HG02642 (cell line): ENCODE results near the gene HID1.
"Not testable (repeated sequence)": the region's sequence is repeated elsewhere in the genome, so short reads cannot be mapped to it uniquely, and the experiment has no call there.

ENCODE experiments used
- ATAC-seq: cut with Tn5 transposase; IDR thresholded peaks from one replicate; pipeline ENCODE4 v1.9.1; 2021; ENCODE audit warnings: mild to moderate bottlenecking; ENCODE audit not compliant: unreplicated experiment, poor library complexity

The HID1 gene

DNA sequence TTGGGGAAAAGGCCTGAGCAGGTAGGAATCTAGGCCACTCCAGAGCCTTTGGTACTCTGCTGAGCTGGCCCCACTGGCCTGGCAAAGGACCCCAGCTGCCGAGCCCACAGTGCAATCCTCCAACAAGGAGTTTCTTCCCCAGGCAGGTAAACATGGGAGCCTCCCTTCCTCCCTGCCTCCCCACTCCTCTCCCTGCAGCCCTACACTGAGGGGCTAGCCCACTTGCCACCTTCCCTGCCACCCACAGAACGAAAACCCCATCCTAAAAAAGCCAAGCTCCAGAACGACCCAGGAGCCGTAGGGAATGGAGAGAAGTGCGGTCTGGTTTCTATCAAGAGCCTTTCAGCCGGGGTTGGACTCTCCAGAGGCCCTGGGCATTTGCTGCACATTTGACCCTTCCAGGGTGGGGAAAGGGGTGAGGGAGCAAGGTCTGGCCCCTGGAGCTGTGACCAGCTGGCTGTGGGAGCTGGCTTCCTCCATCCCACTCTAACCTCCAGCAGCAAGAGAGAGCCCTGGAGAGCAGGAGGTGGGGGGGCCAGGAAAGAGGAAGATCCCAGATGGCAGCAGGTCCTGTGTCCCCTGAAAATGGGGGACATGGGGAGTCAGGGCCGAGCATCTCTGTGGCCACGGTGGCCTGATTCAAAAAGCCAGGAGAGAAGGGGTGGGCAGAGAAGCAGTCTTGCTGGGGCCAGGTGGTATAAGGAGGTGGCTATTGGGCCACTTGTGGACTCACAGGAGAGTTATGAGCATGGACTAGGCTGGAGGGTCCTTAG lies 1.3 kb downstream of the HID1 start:
- no peak for ATAC-seq

DNA sequence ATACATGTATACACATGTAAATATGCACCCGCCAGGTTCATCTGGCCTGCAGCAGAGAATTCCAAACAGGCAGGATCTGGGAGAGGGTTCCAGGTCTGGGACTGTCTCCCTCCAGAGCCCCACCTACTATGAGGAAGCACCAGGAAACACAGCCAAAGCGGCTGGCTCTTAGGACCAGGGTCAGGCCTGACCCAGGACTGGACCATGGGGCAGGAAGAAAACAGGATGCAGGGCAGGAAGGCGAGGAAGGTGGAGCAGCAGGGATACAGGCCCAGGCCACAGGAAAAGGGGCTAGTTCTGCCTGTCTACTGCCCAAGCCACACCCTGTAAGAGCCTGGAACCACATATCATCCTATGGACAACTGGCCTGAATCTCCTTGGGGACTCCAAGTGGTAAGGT lies 2.2 kb downstream of the HID1 start:
- no peak for ATAC-seq

DNA sequence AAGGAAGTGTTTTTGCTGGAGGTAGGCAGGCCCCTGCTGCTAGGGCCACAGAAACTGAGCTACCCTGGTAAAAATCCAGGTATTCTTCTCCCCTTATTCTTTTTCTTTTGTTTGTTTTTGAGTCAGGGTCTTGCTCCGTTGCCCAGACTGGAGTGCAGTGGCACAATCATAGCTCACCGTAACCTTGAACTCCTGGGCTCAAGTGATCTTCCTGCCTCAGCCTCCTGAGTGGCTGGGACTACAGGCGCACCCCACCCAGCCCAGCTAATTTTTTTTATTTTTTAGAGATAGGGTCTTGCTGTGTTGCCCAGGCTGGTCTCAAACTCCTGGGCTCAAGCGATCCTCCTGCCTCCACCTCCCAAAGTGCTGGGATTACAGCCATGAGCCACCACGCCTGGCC lies 3.1 kb downstream of the HID1 start:
- not testable (repeated sequence) for ATAC-seq

DNA sequence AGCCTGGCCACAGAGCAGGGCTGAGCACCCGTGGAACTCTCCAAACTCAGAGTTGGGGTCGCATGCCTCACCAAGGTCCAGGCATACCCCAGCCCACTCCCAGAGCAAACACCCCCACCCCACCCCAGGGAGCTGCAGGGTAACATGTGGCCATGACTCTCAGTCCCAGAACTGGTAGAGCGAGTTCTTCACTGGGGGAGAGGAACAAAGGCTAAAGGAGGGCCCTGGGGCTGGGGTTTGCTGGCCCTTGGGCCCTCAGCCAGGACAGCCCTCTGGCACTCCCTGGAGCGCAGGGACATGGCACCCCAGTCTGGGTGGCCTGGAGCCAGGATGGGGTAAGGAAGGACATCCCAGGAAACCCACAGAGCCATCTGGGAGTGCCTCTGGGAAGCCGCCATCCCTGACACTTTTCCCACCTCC lies 4.2 kb downstream of the HID1 start:
- no peak for ATAC-seq

DNA sequence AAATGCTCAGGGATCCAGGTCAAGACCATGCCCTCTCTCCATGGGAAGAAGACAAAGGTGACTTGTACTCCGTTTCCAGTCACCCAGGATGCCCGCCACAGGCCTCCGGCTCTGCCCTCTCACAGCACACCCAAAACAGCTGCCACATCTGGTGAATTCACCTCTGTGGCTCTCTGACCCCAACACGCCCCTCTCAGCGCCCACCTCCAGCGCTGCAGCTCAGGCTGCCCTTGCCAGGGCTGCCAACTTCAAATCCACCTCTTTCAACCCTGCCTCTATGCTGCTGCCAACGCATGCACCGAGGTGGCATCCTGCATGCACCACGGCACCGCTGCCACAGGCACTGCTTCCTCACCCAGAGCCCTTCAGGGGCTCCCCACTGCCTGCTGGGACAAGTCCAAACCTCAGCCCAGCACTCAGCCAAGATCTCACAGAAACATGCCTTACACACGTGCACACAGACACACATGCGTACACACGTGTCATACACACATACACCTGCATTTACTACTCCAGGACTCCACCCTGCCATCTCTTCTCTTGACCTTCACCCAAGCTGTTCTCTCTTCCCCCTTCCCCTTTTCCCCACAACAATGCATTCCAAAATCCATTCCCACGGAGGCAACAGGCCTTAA lies 7.5 kb downstream of the HID1 start:
- ATAC-seq = no peak

DNA sequence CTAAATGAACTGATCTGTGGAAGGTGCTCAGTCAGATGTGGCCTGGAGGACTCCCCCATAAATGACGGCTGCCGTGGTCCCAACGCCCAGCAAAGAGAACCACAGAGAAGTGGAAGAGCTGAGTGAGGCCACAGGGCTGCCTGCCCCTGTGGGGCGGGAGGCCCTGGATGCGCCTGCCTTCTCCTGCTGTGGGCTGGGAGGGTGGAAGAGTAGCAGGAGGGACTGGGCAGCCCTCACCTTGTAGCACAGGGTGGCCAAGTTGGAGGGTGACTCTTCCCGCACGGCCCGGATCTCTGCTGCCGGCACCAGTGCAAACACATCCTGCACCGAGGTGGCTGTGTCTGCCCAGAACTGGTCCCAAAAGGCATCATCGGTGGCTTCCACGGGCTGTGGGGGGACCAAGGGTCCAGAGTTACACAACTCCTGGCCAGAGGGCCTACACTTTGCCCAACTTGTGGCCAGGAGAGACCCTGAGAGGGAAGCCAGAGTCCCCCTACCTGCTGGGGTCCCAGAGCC lies 8.3 kb downstream of the HID1 start:
- no peak for ATAC-seq

DNA sequence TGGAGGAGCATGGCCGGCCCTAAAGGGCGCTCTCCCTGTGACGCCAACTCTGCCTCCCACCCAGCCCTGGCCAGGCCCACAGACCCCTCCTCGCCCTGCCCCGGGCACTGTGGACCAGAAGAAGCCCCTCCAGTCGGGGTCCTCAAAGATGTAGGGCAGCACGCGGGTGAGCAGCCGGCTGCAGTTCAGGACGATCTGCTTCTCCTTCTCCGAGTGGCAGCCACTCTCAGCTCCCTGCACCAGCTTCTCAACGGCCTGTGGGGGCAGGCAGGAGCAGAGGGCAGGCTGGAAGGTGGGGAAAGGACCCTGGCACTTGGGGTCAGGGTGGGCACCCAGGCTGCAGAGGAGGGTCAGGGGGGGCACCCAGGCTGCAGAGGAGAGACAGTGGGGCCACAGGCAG lies 8.9 kb downstream of the HID1 start:
- no peak for ATAC-seq

DNA sequence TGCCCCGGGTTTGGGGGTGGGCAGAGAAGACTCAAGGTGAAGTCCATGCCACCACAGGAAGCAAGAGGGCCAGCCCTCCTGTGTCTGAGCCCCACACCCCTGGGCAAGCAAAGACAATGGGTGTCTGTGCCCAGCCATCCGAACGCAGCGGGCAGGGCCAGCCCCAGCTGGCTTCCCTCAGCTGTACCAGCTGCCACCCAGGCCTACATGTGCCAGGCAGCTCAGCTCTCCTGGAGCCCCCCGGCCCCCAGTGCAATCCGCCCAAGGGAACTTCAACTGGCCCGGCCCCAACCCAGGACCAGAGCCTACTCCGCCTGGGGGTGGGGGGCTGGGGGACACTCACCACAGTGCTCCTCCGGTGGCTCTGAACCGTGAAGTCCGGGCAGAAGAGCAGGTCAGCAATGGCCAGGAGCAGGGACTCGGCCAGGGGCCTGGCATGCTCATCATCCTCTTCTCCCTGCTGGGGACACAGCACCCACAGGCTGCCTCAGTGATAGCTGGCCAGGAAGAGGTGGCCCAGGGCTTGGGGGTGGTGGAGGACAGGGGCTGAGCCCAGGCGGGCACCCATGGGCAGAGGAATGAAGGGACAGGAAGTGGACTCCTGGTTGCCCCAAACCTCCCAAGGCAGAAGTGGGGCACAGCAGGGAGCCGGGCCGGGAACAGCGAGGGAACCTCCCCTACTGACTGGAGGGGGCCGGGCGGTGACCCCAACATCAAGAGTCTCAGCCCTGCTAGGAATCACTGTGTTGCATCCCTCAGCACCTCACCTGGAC lies 9.8 kb downstream of the HID1 start:
- no peak for ATAC-seq

DNA sequence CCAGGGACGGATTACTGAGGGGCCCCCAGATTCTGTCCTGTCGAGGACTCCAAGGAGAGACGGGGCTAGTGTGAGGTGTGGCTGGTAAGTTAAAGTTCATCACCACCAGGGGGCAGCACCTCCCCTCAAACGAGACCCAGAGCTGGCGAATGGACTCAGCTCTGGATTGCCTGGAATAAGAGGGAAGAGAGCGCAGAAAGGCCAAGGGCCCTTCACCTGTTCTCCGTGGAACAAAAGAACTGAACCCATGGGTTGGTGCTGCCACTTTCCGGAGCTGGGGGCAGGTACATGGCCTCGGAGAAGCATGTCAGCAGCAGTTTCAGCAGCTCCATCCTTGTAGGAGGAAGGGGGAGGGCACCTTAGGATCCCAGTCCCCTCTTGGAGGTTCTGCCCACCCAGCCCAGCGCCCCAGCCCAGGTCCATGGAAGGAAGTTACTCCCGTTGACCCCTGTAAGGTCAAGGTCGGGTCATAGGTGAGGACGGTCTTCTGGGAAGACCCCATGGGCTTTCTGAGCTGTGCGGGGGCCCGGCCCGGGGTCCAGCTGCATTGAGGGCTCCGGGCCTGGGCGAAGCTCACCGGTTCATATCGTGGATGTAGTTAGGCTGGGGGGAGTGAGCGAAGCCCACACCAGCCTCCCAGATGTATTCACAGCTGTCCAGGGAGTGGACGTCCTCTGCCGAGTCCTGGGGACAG lies 10.8 kb downstream of the HID1 start:
- no peak for ATAC-seq

DNA sequence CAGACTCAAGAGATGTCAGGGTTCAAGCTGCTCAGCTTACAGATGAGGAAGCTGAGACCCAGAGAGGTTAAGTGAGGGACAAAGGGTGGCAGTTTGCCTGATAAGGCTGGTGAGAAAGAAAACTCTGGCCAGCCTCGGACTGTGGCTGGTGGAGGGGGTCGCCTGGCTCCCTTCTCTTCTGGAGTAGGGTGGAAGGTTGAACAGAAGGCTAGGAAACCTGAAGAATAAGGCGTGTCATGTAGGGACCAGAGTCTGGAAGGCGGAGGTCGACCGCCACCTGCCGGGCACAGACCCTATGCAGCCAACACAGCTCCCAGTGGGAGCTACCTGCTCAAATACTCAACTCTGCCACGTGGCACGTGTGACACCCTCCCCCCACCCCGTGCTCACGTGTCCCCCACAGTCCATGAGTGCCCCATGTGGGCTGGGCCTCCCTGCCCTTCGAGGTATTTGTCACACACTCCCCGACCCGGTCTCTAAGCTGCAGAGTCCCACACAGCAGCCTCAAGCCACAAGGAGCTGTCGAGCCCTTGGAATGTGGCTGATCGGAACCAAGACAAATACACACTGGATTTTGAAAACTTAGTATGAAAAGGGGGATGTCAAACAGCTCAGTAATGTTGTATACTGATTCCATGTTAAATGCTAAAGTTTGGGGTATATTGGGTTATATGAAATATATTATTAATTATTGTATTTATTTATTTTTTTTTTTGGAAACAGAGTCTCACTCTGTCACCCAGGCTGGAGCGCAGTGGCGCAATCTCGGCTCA lies 11.8 kb downstream of the HID1 start:
- no peak for ATAC-seq

DNA sequence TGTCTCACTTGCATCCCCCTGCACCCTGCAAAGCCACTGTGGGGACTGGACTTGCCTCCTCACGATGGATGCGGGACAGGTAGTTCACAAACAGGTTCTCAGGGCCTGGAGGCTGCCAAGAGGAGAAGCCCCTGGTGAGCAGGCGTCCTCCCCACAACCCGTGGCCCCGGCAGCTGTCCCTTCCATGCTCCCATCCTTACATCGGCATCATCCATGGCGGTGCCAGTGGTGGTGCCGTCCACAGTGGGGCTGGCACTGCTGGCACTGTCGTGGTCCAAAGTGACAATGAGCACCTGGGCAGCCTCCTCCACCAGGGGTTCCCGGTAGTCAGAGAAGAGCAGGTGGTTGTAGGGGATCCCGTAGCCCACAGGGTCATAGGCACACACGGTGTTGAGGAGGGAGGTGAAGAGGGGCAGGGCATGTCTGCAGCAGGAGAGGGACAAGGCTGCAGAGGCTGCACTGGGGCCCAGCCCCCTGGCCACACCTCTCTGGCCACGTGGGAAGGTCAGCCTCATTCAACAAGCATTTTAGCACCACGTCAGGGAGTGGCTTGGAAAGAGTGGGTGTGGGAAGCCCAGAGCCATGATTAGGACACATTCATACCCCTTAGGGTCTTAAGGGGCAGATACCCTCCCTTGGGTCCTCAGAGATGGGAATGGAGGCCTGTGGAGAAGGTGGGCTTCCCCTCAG lies 12.6 kb downstream of the HID1 start:
- ATAC-seq = no peak

DNA sequence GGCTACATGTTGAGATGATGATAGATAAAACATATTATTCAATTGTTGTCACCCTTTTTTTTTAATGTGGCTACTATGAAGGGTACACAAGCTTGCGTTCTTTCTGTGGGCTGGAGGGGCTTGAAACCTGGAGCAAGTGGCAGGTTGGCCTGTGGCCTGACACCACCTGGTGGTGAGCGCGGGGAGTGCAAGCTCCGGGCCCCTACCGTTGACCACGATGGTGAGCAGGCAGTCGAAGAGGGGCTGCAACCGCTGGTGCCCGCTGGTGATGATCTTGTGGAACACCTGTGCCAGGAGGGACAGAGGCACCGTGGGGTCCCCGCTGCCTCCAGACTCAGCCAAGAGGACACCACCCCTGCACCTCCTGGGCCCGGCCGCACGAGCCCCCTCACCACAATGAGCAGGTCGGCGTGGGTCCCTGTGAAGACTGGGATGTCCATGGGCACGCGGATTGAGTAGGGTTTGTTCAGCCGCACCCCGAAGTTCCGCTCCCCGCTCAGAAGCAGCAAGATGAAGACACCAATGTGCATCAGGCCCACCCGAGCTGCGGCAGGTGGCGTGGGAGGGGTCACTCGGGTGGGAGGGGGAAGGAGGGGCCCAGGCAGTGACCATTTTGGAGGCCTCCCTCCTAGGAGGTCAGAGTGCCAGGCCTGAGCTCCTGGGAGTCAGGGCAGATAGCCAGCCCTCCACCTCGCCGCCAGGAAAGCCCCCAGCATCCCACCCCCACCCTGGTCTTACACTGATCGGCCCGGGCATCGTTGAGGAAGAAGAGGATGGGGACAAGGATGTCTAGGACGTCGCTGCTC lies 14.4 kb downstream of the HID1 start:
- ATAC-seq = no peak

DNA sequence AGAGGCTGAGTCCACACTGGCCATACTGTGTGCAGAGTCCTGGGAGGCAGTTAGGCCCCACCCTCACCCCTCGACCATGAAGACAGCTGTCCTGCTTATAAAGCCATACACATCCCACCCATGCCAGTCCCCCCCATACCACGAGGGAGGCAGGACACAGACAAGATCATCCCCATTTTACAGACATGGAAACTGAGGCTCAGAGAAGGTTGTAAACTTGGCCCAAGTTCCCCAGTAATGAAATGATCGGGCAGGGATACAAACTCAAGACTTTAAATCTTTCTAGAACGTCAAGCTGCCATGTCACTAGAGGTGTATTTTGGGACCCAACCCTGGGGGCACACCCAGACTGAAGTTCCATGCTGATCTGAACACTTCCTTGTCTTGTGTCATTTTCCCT lies 16.5 kb downstream of the HID1 start:
- no peak for ATAC-seq

DNA sequence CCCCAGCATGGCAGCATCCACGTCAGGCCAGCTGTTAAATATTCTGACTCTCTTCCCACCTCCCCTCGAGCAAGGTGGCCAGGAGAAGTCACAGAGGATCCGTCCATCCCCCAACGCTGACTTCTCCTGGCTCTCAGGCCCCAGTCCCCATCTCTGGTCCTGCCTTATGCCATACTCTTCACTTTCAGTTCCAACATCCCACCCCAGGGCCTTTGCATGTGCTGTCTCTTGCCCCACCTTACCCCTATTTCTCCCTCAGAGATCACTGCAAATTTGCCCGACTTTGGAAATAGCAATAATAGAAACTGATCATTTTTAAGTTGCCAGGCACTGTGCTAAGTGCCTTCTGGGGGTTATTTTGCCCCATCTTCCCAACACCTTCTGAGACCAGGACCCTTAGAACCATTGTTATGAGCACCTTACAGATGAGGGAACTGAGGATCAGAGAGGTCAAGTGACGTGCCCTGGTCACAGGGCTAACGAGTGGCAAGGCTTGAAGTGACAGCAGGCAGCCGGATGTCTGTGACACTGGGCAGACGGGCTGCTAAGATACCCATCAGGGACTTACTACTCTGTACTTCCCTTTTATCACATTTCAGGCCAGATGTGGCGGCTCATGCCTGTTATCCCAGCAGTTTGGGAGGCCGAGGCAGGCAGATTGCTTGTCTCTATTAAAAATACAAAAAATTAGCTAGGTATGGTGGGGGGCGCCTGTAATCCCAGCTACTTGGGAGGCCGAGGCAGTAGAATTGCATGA lies 17.7 kb downstream of the HID1 start:
- ATAC-seq = no peak

DNA sequence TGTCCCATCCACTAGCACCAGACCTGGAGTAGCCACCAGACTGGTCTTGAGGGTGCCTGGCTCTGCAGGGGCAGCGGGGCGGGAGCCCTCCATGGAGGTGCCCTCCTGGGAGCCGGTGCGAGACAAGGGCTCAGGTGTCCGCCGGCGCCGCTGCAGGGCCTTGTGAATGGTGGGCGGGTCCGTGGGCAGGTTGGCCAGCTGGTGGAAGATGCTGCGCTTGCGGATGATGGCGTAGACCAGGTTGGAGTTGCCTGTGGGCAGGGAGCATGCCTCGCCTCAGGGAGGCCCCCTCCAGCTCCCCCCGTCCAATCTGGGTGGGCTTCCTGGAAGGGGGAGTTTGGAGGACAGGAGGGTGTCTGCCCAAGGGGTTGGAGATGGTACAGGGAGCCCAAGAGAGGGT lies 18.4 kb downstream of the HID1 start:
- ATAC-seq = no peak

DNA sequence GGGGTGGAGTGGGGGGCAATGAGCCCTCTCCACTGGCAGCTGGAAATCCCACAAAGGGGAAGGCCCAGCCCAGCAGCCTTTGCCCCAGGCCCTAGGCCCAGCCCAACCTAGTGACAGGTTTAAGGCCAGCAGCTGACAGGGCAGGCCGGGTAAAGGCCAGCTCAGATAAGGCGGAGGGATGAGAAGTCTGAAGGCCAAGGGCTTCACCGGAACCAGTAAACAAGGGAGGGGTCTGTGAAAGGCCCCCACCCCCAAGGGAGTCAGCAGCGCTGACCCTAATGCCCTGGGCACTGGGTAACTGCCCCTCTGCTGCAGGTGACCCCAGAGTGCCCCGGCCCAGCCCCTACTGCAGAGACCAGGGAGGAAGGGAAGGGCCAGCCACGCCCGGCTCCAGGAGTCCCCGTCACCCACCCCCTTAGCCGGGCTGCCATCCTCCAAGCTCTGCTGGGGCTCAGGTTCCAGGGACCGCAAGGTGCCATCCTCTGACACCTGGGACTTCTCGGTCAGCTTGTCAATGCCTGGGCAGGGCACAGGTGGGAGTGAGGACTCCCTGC lies 19.3 kb downstream of the HID1 start:
- ATAC-seq = no peak

DNA sequence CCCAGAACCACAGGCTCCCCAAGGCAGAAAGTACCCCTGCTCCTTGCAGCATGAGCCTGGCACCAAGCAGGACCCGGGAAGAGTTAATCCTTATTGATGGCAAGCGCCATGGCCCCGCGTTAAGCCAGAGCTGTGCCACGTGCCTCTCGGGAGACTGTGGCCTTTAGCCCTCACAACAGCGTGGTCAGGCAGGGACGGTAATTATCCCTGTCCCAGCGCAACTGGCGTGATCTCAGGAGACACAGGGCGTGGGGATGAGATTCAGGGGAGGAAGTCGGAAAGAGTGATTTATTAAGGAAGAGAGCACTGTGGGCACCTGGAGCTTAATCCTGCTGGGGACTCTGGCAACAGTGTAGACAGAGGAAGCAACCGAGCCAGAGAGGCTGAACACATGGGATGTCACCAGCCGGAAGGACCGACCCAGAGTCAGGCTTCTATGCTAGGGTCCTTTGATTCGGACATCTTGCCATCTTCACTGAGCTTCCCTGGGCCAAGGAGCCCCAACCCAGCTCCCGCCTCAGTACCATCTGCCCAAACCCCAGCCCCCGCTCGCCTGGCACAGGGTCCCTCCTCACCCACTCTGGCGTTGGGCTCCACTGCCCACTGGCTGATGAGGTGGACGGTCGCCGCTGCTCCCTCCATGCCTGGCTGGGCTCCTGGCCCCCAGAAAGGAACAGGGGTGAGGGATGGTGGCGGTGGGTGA lies 20.0 kb downstream of the HID1 start:
- ATAC-seq = no peak
